HG02973 (cell line): ENCODE data around the gene DCAF4.
"Not testable (repeated sequence)": the region's sequence is repeated elsewhere in the genome, so short reads cannot be mapped to it uniquely, and the experiment has no call there.

Source experiments
- ATAC-seq: cut with Tn5 transposase; IDR thresholded peaks from one replicate; pipeline ENCODE4 v1.9.1; 2021; ENCODE audit warnings: moderate library complexity; ENCODE audit not compliant: unreplicated experiment

The DCAF4 gene

DNA sequence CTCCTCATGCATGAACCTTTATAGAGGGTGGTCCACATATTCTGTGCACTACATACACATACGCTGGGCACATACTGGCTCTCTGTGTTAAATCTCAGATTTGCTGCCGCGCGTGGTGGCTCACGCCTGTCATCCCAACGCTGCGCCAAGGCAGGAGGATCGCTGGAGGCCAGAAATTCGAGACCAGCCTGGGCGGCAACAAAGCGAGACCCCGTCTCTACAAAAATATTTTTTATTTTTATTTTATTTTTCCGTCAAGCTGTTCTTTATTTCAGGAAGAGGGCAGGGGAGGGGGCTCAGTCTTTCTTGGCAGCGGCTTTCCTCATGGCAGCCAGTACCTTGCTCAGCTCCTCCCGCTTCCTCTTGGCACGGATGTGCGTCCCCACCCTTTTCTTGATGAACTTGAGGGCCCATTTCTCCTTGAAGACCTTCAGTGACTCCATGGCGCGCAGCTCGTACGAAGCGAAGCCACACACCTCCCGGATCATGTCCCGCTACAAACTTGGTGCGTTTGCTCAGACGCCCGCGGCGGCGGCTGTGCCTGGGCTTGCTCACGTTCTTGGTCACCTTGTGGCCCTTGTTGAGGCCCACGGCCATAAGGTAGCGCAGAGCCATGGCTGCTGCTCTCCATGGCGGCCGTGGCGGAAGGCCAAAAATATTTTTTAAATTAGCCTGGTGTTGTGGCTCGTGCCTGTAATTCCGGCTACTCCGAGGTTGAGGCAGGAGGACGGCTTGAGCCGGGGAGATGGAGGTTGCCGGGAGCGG lies 3.2 kb downstream of the DCAF4 start:
- ATAC-seq: no peak

DNA sequence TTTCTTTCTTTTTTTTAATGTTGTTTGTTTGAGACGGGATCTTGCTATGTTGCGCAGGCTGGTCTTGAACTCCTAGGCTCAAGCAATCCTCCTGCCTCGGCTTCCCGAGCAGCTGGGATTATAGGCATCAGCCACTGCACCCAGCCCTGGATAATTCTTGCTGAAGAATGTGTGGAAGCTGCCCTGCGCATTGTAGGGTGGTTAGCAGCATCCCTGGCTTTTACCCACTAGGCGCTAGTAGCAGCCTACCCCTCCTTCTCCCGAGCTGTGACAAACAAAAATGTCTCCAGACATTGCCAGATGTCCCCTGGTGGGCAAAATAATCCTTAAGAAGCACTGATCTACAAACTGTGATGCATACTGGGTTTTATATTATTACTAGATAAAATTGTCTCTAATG lies 6.6 kb downstream of the DCAF4 start:
- ATAC-seq: no peak

DNA sequence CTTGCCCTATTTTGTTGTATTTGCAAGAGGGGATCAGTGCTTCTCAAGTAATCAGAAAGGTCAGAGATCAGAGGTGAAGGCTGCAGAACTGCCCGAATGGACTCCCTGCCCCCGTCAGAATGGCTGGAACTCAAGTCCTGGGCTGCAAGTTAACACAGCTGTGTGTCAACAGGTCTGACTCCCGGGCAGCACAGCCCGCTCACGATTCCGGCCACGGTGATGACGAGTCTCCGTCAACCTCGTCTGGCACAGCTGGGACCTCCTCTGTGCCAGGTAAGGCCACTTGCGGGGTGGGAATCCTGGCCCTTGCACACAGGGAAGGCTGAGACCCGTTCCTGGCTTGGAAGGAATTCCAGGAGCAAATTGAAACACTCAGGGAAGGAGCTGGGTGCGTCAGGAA lies 13.4 kb downstream of the DCAF4 start:
- ATAC-seq: no peak

DNA sequence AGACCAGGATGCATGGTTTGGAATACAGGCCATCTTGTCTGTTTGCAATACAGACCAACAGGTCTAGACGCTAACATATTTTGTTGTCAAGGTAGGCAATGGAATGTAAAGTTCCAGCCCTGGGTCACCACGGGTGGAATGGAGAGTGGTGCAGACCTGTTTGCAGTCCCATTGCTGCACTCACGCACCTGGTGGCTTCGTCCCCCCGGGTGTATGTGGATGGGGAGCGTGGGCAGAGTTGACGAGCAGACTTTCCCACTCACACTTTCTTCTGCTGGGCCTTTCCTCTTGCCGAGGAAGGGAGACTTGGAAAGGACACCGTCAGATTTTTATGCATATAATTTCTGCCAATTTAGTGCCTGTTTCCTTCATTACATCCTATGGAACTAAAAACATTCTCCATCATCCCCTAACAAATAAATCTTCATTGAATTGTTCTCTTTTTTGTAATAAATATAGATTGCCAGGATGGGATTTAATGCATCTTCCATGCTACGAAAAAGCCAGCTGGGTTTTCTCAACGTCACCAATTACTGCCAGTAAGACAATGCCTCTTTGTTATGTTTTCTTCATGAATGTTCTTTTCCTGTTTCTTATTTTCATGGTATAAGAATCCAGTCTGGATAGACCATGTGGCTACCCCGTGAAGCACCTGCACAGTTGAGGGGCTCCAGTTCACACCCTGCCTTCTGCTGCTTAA lies 15.2 kb downstream of the DCAF4 start:
- ATAC-seq: no peak

DNA sequence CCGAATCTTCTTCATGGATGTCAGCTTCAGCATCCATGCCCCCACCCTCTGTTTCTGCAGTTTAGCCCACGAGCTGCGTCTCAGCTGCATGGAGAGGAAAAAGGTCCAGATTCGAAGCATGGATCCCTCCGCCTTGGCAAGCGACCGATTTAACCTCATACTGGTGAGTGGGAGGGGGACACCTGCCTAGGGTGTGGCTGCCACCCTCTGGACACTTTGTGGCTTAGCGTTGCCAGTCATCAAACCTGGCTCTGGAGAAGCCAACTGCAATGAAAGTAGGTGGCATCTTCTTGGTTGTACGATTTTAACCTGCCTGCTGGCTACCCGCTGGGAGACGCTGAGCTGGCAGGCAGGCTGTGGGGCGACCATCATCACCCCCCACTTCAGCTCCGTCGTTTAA lies 16.7 kb downstream of the DCAF4 start:
- ATAC-seq: no peak

DNA sequence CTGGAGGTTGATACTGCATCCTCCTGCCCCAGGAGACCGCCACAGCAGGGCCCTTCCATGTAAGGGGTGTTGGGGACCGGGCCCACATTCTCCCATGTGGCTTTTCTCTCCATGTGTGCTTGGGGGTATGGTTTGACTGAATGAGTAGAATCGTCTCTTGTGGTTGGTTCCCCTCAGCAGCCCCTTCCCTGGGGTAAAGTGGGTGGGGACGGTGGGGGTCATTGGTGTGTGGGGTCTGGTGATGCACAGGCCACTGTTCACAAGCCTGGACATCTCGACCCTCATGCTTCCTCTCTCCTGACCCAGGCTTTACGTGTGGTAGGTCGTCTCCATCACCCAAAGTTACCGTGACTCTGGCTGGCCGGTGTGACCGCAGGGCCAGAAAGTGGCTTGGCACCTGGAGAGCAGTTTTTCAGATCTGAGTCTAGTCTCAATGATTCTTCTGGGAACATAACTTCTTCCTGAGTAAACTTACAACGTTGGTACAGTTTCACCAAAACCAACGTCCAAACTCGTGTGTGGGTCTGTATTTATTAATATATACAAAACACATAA lies 17.7 kb downstream of the DCAF4 start:
- no peak for ATAC-seq

DNA sequence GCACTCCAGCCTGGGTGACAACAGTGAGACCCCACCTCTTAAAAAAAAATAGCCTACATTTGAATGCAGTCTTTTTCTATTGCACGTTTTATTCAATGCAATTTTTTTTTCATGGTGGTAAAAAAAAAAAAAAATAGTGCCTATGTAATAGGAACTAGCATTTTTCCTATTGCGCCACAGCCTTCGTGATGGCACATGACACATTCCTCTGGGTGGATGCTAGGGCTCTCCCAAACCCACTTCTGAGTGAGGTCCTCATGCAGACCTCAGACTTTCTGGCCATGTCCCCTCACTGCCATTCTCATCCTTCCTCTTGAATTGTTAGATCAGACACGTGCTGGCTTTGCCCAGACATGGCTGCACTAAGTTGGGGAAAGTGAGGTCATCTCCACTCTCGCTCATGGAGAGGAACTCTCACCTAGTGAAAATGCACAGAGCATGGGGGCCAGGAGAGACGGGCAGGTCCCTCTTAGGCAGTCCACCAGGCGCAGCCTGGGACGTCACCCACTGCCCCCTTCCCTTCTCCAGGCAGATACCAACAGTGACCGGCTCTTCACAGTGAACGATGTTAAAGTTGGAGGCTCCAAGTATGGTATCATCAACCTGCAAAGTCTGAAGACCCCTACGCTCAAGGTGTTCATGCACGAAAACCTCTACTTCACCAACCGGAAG lies 19.2 kb downstream of the DCAF4 start:
- no peak for ATAC-seq

DNA sequence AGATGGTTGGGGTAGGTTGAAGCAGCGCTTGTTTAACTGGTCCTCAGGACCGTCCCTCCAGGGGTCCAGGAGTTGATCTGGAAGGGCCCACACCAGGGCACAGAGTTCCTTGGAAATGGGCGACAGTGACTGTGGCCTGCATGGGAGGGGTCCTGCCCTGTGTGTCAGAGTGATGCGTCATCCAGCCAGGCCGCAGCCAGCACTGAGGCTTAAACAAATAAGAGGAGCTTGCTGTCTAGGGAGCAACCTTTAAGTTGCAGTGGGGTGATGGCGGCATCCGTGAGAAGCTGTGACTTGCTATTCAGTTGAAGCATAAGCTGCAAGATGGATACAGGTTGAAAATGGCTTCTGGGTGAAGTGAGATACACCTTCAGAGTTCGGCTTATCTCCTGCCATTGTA lies 20.2 kb downstream of the DCAF4 start:
- no peak for ATAC-seq

DNA sequence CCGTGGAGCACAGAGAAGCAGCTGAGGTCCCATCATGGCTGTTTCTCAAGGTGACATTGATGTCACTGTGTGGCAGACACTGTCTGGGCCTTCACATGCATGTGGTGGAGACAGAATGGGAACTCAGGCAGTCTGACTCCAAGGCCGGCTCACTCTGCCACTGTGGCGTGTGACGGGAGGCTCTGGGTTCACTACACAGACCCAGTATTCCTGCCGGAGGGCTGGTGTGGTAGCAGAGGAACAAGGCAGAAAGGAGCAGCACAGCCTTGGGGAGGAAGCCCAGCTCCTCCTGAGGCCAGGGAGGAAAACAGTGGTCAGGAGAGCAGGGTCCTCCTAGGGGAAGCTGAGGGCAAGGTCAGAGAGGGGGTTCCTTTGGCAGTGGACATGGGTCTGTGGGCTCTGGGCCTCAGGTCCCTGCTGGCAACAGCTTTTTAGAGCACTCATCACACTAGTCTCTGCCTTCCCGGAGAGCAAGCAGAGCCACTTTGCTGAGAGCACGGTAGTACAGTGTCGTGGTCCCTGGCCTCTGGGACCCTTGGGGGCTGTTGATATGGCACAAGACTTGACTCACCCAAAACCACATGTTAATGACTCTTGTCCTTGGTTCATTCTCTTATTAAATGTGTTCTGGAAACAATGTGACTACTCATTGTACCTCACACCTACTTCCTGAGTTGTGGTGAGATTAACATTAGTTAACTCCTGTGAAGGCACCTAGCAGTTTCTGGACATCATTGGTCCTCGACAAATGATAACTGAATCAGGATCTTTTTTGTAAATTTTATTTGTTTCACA lies 21.3 kb downstream of the DCAF4 start:
- no peak for ATAC-seq

DNA sequence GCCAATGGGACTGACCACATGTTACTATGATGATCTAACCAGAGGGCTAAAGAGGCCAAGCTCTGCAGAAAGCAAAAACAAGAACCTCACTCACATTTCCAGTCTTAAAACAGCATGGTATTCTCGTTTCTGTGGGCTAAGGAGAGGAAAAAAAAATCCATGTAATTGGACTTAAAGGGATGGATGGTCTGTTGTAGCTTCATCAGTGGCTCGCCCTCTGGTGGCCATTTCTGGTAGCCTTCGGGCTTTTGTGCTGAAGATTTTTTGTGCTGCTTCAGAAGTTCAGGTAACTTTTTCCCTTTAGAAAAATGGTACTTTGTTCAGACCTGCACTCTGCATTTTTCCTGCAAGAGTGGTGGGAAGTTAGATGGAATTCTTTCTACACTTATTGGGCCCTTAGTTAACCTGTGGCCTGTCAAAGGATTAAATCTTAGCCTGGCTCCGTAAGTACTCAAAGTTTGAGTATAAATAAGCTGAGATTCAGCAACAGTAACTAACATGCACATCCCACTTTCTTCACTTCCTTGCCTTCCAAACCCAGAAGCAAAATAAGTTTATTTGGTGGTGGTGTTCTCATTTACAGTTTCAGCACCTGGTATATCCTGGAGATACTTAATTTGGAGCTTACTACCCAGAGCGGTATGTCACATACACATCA lies 22.3 kb downstream of the DCAF4 start:
- no peak for ATAC-seq

DNA sequence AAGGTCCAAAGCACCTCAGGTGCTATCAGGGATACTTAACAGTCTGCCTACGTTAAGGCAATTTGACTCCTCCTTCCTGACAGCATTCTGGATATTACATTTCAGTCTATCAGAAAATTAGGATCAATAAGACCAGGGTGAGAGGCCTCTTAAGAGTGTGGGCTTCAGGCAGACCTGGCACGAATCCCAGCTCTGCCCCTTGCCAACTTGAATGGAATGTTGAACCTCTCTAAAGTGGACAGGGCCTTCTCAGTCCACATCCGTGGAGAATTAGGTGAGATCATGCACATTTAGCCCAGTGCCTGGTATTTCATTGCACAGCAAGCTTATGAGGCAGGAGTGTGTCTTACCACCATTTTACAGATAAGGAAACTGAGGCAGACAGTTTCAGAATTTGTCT lies 25.9 kb downstream of the DCAF4 start:
- ATAC-seq: no peak

DNA sequence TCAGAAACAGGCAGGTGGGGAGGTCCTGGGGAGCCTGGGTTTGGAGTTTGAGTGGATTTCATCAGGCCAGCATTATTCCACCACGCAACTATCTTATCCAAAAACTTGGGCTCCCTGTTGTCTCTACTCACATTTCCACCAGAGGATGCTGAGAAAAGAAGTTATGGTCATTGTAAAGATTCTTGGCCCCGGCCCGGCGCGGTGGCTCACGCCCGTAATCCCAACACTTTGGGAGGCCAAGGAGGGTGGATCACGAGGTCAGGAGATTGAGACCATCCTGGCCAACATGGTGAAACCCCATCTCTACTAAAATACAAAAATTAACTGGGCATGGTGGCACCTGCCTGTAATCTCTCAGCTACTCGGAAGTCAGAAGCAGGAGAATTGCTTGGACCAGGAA lies 30.5 kb downstream of the DCAF4 start:
- not testable (repeated sequence) for ATAC-seq

DNA sequence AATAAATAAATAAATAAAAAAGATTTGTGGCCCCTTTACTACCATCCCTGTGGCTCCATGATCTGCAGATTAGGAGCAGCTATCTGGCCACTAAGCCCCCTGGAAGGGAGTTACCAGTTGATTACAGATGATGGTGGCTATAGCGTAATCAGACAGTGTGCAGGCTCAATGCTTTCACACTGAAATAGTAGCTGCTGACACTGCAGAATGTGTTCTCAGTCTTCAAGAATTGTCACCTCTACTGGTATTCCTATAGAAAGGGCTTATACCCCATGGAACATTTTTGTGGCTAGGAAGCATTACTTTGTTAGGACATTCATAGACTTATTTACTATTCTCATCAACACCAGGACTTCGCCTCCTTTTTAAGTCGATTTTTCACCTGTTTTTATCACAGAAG lies 30.9 kb downstream of the DCAF4 start:
- no peak for ATAC-seq

DNA sequence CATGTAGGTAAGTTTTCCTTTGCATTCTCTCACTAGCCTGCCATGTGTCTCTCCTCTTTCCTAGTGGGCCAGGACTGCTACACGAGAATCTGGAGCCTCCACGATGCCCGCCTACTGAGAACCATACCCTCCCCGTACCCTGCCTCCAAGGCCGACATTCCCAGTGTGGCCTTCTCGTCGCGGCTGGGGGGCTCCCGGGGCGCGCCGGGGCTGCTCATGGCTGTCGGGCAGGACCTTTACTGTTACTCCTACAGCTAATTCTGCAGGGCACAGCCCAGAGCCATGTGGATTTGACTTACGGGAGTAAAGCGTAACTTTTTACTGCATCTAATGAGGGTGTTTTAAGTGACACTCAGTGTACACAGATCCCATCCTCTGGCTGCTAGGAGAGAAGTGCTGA lies 32.3 kb downstream of the DCAF4 start:
- no peak for ATAC-seq

DNA sequence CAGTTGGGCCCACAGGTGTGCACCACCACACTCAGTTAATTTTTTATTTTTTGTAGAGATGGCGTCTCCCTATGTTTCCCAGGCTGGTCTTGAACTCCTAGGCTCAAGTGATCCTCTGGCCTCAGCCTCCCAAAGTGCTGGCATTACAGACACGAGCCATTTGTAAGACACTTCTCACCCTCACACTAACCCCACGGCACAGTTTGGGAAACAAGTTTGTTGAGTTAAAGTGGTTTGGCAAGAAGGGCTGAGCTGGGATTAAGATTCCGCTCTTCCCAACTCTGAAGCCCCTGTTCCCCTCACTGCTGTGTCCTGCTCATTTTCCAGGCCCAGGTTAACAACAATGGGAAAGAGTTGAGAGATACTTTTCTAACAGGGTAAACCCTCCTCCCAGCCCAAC lies 34.8 kb downstream of the DCAF4 start:
- not testable (repeated sequence) for ATAC-seq

DNA sequence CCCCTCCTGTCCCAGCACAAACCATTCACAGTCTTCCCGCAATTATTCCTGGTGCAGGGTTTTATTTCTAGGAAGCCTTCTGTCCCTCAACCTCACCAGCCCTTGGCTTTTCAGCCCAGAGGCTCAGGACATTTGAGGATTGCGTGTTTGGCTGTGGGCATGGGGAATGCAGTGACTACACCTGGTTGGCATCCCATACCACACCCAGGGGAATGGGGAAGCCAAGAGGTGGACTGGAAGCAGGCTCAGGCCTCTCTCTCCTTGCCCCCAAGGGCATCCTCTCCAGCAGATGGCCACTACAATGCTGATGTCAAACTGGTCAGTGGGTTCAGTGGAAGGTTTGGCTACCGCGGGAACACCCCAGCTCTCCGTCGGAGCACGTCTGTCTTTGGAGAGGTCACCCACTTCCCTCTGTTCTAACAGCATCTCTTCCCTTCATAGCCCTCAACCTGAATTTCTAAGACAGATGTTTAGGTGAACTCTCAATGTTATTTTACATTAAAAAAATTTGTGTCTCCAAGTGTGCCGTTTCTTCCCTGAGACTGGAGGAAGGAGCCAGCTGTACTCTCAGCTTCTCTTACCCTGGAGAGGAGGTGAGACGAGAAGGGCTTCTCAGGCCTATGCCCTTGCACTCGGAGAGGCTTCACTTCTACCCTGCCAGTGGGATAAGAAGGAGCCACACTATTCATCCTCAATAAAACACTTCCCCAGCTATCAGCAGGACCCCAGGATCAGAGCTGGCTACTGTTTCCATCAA lies 35.5 kb downstream of the DCAF4 start:
- no peak for ATAC-seq

DNA sequence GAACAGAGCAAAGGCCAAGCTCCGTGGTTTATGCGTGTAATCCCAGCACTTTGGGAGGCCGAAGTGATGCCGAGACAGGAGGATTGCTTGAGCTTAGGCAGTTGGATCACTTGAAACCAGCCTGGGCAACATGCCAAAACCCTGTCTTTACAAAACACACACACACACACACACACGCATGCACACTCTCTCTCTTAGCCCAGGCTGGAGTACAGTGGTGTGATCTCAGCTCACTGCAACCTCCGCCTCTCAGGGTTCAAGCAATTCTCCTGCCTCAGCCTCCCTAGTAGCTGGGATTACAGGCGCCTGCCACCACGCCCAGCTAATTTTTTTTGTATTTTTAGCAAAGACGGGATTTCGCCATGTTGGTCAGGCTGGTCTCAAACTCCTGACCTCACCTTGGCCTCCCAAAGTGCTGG lies 36.1 kb downstream of the DCAF4 start:
- ATAC-seq: not testable (repeated sequence)

DNA sequence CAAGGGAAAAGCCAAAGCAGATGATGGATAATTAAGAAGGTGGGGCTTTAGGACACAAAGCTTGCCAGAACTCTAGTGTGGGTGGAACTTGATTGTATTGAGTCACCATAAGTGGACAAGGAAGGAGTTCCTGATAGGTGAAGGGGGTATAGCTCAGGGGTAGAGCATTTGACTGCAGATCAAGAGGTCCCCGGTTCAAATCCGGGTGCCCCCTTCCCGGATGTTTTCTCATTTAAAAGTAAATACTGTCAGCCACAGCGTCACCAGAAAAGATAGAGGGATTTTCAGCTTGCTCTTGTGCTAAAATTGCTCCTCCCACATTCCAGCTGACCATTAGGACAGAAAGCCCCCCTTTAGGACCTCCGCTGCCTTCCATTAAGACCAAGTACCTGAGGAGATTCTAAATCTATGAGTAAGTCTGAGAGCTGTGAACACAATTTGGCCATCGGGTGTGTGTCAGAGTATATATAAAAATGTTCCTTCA lies 36.6 kb downstream of the DCAF4 start:
- ATAC-seq: no peak

DNA sequence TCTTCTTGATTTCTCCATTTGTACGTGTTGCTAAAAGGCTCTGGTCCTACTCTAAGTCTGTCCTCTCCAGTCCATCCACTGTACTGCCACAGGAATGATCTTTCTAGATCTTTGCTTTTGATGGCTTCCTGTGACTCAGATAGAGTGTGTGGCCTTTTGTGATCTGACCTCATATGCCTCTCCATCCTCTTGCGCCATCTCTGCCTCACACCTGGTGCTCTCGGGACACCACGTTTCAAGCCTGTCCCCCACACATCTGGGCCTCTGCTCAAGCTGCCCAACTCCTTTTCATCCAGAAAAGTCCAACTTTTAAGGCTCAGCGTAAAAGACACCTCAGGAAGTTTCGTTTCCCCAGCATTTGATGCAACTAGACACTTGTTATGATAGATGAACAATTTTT lies 39.0 kb downstream of the DCAF4 start:
- ATAC-seq: no peak

DNA sequence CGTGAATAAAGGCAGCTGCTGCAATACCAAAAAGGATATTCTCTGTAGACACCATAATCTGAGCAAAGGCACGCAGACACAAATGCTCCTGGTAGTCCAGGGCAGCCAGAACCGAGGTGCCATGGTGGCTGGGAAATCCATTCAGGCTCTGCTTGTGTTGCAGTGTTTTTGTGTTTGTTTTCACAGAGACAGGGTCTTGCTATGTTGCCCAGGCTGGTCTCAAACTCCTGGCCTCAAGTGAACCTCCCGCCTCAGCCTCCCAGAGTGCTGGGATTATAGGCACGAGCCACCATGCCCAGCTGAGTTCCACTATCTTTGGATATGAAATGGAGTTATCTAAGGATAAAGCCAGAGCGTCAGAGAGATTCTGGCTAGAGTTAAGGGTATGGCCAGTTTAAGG lies 39.8 kb downstream of the DCAF4 start:
- ATAC-seq: no peak
